SK-N-SH (cell line): Measurements from ENCODE around the gene DNAJC9. TPM values are rescaled to one million over a fixed set of nuclear protein-coding genes. Genes with fewer than 3 reads are reported as not detected.

ENCODE experiments used
- CTCF ChIA-PET: fragments of 300-600, 350-600 bp; formaldehyde crosslinking; extraction: SDS; loops from one replicate; lab custom pipeline; 2021; lab: Yijun Ruan, JAX
- POLR2A ChIA-PET: fragments of 350-600 bp; sonication (Branson Sonifier 250); formaldehyde crosslinking; extraction: SDS; loops from one replicate; lab custom pipeline; 2020; ENCODE audit warnings: antibody characterized with exemption, inconsistent platforms; lab: Yijun Ruan, JAX
- DNase-seq: peaks from one replicate; pipeline ENCODE4 v3.0.0; 2012
- H2AFZ ChIP-seq: fragments of 200-600 bp; sonication (generic); 2 replicates; pipeline ENCODE4 v1.8.1; 2016; ENCODE audit warnings: antibody characterized with exemption, mild to moderate bottlenecking, low read depth
- H3F3A ChIP-seq: fragments of 200-600 bp; sonication (generic); replicated peaks from 2 replicates; pipeline ENCODE3; 2016; ENCODE audit warnings: antibody characterized with exemption, mild to moderate bottlenecking; ENCODE audit not compliant: insufficient read depth
- H3K27ac ChIP-seq, 2 experiments: fragments of 200-500 bp in 1 of 2; fragments of 200-600 bp in 1 of 2; sonication (Bioruptor generic) in 1 of 2; sonication (generic), shearing (Covaris generic) in 1 of 2; 2 replicates each; pipeline versions ENCODE4 v1.5.1 to v1.6.1; 2014 to 2016; ENCODE audit warnings: low read depth in 2 of 2, inconsistent platforms in 1 of 2, low read length in 1 of 2, mild to moderate bottlenecking in 1 of 2, mixed read lengths in 1 of 2
- H3K27me3 ChIP-seq: fragments of 200-600 bp; sonication (generic), shearing (Covaris generic); 2 replicates; pipeline ENCODE4 v1.6.1; 2016; ENCODE audit warnings: mixed run types; ENCODE audit not compliant: insufficient read depth
- H3K36me3 ChIP-seq, 2 experiments: fragments of 200-500 bp in 1 of 2; fragments of 200-600 bp in 1 of 2; sonication (Bioruptor generic) in 1 of 2; sonication (generic) in 1 of 2; replicated peaks in 1 of 2; 2 replicates each; pipeline versions ENCODE3 to v1.5.1; 2014 to 2016; ENCODE audit warnings: low read length in 1 of 2, mild to moderate bottlenecking in 1 of 2; ENCODE audit not compliant: insufficient read depth in 2 of 2, control insufficient read depth in 1 of 2
- H3K4me1 ChIP-seq, 2 experiments: fragments of 200-500 bp in 1 of 2; fragments of 200-600 bp in 1 of 2; sonication (Bioruptor generic) in 1 of 2; sonication (generic), shearing (Covaris generic) in 1 of 2; 2 replicates each; pipeline versions ENCODE4 v1.5.1 to v1.6.1; 2014 to 2016; ENCODE audit warnings: low read depth in 1 of 2, low read length in 1 of 2, mixed run types in 1 of 2; ENCODE audit not compliant: insufficient read depth in 2 of 2, control insufficient read depth in 1 of 2
- H3K4me2 ChIP-seq: fragments of 200-600 bp; sonication (generic), shearing (Covaris generic); 2 replicates; pipeline ENCODE4 v1.6.1; 2017; ENCODE audit warnings: mixed run types
- H3K4me3 ChIP-seq, 2 experiments: fragments of 200-500 bp in 1 of 2; fragments of 200-600 bp in 1 of 2; sonication (Bioruptor generic) in 1 of 2; sonication (generic), shearing (Covaris generic) in 1 of 2; 2 replicates each; pipeline versions ENCODE4 v1.5.1 to v1.8.1; 2014 to 2016; ENCODE audit warnings: low read depth in 2 of 2, inconsistent platforms in 1 of 2, low read length in 1 of 2, mild to moderate bottlenecking in 1 of 2, mixed read lengths in 1 of 2, moderate library complexity in 1 of 2
- H3K79me2 ChIP-seq: fragments of 200-600 bp; sonication (generic); 2 replicates; pipeline ENCODE4 v1.8.1; 2017; ENCODE audit warnings: mild to moderate bottlenecking; ENCODE audit not compliant: insufficient read depth
- H3K9ac ChIP-seq: fragments of 200-600 bp; sonication (generic); 2 replicates; pipeline ENCODE4 v1.6.1; 2017; ENCODE audit warnings: mixed run types
- H3K9me2 ChIP-seq: fragments of 200-600 bp; sonication (generic); 2 replicates; pipeline ENCODE4 v1.6.1; 2017; ENCODE audit warnings: mixed run types
- H3K9me3 ChIP-seq: fragments of 200-600 bp; sonication (generic); 2 replicates; pipeline ENCODE4 v1.6.1; 2017; ENCODE audit warnings: mixed run types, mild to moderate bottlenecking, moderate library complexity
- H4K20me1 ChIP-seq: fragments of 200-600 bp; sonication (generic); 2 replicates; pipeline ENCODE4 v1.6.1; 2017; ENCODE audit warnings: mild to moderate bottlenecking, mixed run types; ENCODE audit not compliant: insufficient read depth
- ELF1 ChIP-seq: IDR thresholded peaks from 2 replicates; pipeline ENCODE4 v1.4.0; 2012
- EZH2phosphoT487 ChIP-seq: fragments of 200-600 bp; sonication (generic); IDR thresholded peaks from 2 replicates; pipeline ENCODE4 v1.6.1; 2017; ENCODE audit warnings: low read depth, mixed run types, mild to moderate bottlenecking, antibody characterized with exemption, moderate library complexity, borderline replicate concordance
- FOSL2 ChIP-seq: IDR thresholded peaks from 2 replicates; pipeline ENCODE4 v1.4.0; 2012; ENCODE audit warnings: low read depth, mild to moderate bottlenecking, moderate library complexity, borderline replicate concordance
- FOXJ3 ChIP-seq: sonication (generic); formaldehyde crosslinking; IDR thresholded peaks from 2 replicates; pipeline ENCODE4 v1.5.1; 2020; ENCODE audit warnings: mild to moderate bottlenecking, missing genetic modification reagents
- FOXM1 ChIP-seq: IDR thresholded peaks from 2 replicates; pipeline ENCODE4 v1.4.0; 2012; ENCODE audit warnings: low read depth, mild to moderate bottlenecking
- GATA2 ChIP-seq: sonication (generic); formaldehyde crosslinking; IDR thresholded peaks from 2 replicates; pipeline ENCODE4 v1.5.0; 2020; ENCODE audit warnings: mild to moderate bottlenecking, missing genetic modification reagents
- JUND ChIP-seq: IDR thresholded peaks from 2 replicates; pipeline ENCODE4 v1.4.0; 2012
- MAX ChIP-seq: IDR thresholded peaks from 2 replicates; pipeline ENCODE4 v1.4.0; 2012; ENCODE audit warnings: low read depth
- MEF2A ChIP-seq: IDR thresholded peaks from 2 replicates; pipeline ENCODE4 v1.4.0; 2012; ENCODE audit warnings: low read depth, borderline replicate concordance
- MXI1 ChIP-seq: IDR thresholded peaks from 2 replicates; pipeline ENCODE4 v1.6.1; 2012; ENCODE audit warnings: mild to moderate bottlenecking, low read depth, low read length, improper control_type of control experiment
- NFIC ChIP-seq: IDR thresholded peaks from 2 replicates; pipeline ENCODE4 v1.4.0; 2012; ENCODE audit warnings: borderline replicate concordance
- POLR2AphosphoS5 ChIP-seq: IDR thresholded peaks from 2 replicates; pipeline ENCODE4 v1.6.1; 2012; ENCODE audit warnings: low read depth, low read length
- SMC3 ChIP-seq: IDR thresholded peaks from 2 replicates; pipeline ENCODE4 v1.6.1; 2012; ENCODE audit warnings: low read depth, low read length, improper control_type of control experiment
- TAF1 ChIP-seq: IDR thresholded peaks from 2 replicates; pipeline ENCODE4 v1.6.1; 2012; ENCODE audit warnings: low read depth, mild to moderate bottlenecking, low read length, moderate library complexity, borderline replicate concordance
- TEAD4 ChIP-seq: IDR thresholded peaks from 2 replicates; pipeline ENCODE4 v1.4.0; 2012; ENCODE audit warnings: mild to moderate bottlenecking, borderline replicate concordance; ENCODE audit not compliant: insufficient read depth
- USF1 ChIP-seq: IDR thresholded peaks from 2 replicates; pipeline ENCODE4 v1.4.0; 2012; ENCODE audit warnings: low read depth, borderline replicate concordance
- USF2 ChIP-seq: fragments of 150-350 bp; IDR thresholded peaks from 2 replicates; pipeline ENCODE4 v1.6.1; 2017; ENCODE audit warnings: antibody characterized with exemption, low read length, low read depth, borderline replicate concordance
- YY1 ChIP-seq: IDR thresholded peaks from 2 replicates; pipeline ENCODE4 v1.4.0; 2012; ENCODE audit warnings: low read depth, mild to moderate bottlenecking
- ZBTB33 ChIP-seq: IDR thresholded peaks from 2 replicates; pipeline ENCODE4 v1.4.0; 2012; ENCODE audit warnings: low read depth, borderline replicate concordance
- WGBS: methylation state at CpG from one replicate; pipeline ENCODE4 v1.1.6; 2017; ENCODE audit warnings: low lambda C conversion rate; 5-methylcytosine and 5-hydroxymethylcytosine counted together
- polyA plus RNA-seq, 3 experiments: library from polyadenylated mRNA; depleted of rRNA; stranded (reverse); fragments of >200 nt; gene quantifications; 2 replicates each; pipeline ENCODE4 v1.2.3, GENCODE V29; 2012
- TF ChIP-seq, protein P1 (sequence below): fragments of 200-600 bp; sonication (generic); IDR thresholded peaks from 2 replicates; pipeline ENCODE4 v1.6.1; 2017; ENCODE audit warnings: antibody characterized with exemption, mild to moderate bottlenecking, moderate library complexity

DNAJC9 gene
- polyA plus RNA-seq, 1 of the 3 experiments (the other 2 are of a cell fraction), result 23.9 TPM

DNA sequence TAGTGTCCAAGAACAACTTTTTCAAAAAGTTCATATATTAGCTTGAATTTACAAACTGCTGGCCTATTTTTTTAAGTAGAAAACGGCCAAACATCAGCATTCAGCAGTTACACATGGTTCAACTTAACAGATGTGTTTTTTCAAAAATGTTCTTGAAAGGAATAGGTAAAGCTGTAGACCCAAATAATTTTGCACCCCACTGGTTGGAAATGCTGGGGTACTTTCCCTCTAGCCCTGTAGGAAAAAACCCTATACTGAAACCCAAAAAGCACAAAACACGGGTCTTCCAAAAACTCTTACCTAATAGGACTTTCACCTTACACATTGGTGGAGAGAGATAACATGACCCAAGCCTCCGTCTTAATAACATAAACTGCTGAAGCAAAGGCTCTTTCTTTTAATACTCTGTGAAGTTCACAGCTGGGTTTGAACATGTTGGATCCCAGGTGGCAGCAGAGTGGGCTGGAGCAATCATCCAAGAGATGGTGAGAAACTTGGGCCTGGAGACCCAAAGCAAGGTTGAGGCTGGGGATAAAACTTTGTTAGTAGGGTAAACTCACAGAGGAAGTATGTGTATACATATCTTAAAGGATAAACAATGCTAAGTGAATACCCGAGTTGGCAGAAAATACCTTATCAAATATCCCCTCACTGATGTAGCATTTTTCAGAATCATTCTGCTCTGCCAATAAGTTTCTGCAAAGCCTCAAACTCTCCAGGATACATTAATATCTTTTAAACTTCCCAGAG, 629 bp upstream of the DNAJC9 start:
- 0 out of 2 replicates have a peak, but pooled peaks cover 3% of the 10 kb centered on the region for H4K20me1 ChIP-seq
- H3K4me1 ChIP-seq, result peaks cover 29 to 31% of the 10 kb centered on the region in 2 experiments; a peak in 3 of 4 replicates
- peaks cover 93% of the 10 kb centered on the region for H3K79me2 ChIP-seq
- peak overlapping the region; percentile 75 to 83 for H3K4me3 ChIP-seq
- H3K9me3 ChIP-seq, result no peaks in the 10 kb centered on the region
- no peak for DNase-seq
- peak overlapping the region; percentile 79 for H3K4me2 ChIP-seq
- H3K9me2 ChIP-seq, result no peaks in the 10 kb centered on the region
- ChIA-PET POLR2A (interaction anchor here (0.6 to 1.5 kb wide), 5 partner anchors 11 to 1087 kb away, joined by 3 to 4 read pairs (median 3); partner anchors contain the start of gene CFAP70), CTCF (interaction anchor here (0.8 to 1.6 kb wide), 4 partner anchors 13 to 400 kb away, joined by 3 to 6 read pairs (median 3); no protein-coding TSS in a partner anchor)
- peaks cover 39 to 48% of the 10 kb centered on the region in 2 experiments for H3K36me3 ChIP-seq
- TF ChIP-seq, protein P1, sequence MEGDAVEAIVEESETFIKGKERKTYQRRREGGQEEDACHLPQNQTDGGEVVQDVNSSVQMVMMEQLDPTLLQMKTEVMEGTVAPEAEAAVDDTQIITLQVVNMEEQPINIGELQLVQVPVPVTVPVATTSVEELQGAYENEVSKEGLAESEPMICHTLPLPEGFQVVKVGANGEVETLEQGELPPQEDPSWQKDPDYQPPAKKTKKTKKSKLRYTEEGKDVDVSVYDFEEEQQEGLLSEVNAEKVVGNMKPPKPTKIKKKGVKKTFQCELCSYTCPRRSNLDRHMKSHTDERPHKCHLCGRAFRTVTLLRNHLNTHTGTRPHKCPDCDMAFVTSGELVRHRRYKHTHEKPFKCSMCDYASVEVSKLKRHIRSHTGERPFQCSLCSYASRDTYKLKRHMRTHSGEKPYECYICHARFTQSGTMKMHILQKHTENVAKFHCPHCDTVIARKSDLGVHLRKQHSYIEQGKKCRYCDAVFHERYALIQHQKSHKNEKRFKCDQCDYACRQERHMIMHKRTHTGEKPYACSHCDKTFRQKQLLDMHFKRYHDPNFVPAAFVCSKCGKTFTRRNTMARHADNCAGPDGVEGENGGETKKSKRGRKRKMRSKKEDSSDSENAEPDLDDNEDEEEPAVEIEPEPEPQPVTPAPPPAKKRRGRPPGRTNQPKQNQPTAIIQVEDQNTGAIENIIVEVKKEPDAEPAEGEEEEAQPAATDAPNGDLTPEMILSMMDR, result no peak
- TF ChIP-seq USF1 (no peak), EZH2phosphoT487 (no peak), POLR2AphosphoS5 (no peak), YY1 (no peak), FOSL2 (no peak), SMC3 (no peak), MXI1 (no peak), ELF1 (no peak)
- WGBS, result 42% methylated on average over 4 of the region's 4 CpGs
- H3K9ac ChIP-seq, result peak overlapping the region; percentile 83
- H2AFZ ChIP-seq, result peak overlapping the region; percentile 47
- H3K27me3 ChIP-seq, result no peaks in the 10 kb centered on the region
- peak overlapping the region; percentile 80 to 86 for H3K27ac ChIP-seq
- H3F3A ChIP-seq, result peaks cover 13% of the 10 kb centered on the region

GRCh38 chr10:73246322-73246645, 771 bp downstream of the DNAJC9 start:
- Histone ChIP-seq H3K9ac (peak overlapping the region; percentile 83), H4K20me1 (0 out of 2 replicates have a peak, but pooled peaks cover 3% of the 10 kb centered on the region), H3K9me3 (no peaks in the 10 kb centered on the region), H3F3A (peaks cover 18% of the 10 kb centered on the region), H3K9me2 (no peaks in the 10 kb centered on the region), H3K27me3 (no peaks in the 10 kb centered on the region), H2AFZ (no peak overlapping the region; the same call in 1 of the 2 replicates), H3K36me3 (peaks cover 53 to 60% of the 10 kb centered on the region in 2 experiments), H3K4me3 (peak overlapping the region; percentile 75 to 83), H3K4me1 (peaks cover 23 to 29% of the 10 kb centered on the region in 2 experiments; a peak in 3 of 4 replicates), H3K4me2 (peak overlapping the region; percentile 79), H3K27ac (peak overlapping the region; percentile 80 to 87), H3K79me2 (peaks cover 87% of the 10 kb centered on the region)
- ChIA-PET POLR2A (interaction anchor here (0.8 to 1.5 kb wide), 3 partner anchors 11 to 484 kb away, joined by 3 to 4 read pairs (median 4); partner anchors contain the start of gene CFAP70), CTCF (interaction anchor here (1.2 kb wide), 1 partner anchor 17 kb away, joined by 3 read pairs; no protein-coding TSS in a partner anchor)
- 2% methylated on average over 8 of the region's 8 CpGs for WGBS
- DNase-seq, result no peak
- TF ChIP-seq NFIC (no peak), USF2 (no peak), POLR2AphosphoS5 (no peak), MAX (no peak), MEF2A (no peak), FOXM1 (no peak), YY1 (no peak), FOXJ3 (CRISPR knock-in tag) (no peak), ZBTB33 (no peak), GATA2 (CRISPR knock-in tag) (no peak), TEAD4 (no peak), MXI1 (no peak), TAF1 (no peak), JUND (no peak)
